ENCODE data around the gene DNAJC11.
"Not testable (repeated sequence)": the region's sequence is repeated elsewhere in the genome, so short reads cannot be mapped to it uniquely, and the experiment has no call there.

The DNAJC11 gene

DNA sequence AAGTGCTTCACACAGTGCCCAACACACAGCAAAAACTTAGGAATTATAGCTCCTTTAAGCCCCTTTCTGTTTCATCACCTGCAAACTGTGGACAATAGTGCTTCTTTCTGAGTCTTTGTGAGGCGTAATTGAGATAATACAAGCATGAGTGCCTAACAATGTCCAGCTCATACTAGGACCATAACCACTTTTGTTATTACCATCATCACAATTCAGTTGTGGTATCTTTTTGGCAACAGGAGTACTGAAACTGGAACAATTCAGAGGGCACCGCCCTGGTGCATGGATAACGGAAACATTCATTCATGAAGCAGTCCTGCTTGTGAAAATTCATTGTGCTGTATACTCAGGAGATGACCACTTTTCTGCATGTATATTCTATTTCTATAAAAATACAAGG, 18.2 kb downstream of the DNAJC11 start:
- no peak overlapping the region for H3K27ac Mint-ChIP-seq
- no peak overlapping the region for H3K4me3 Mint-ChIP-seq
- no peaks in the 10 kb centered on the region for H3K9me3 Mint-ChIP-seq
- CTCF ChIA-PET: no interaction called here
- H3K27me3 Mint-ChIP-seq: no peaks in the 10 kb centered on the region
- H3K36me3 Mint-ChIP-seq: peaks cover 14% of the 10 kb centered on the region
- no peak for DNase-seq
- H3K4me1 Mint-ChIP-seq: peaks cover 1% of the 10 kb centered on the region

DNA sequence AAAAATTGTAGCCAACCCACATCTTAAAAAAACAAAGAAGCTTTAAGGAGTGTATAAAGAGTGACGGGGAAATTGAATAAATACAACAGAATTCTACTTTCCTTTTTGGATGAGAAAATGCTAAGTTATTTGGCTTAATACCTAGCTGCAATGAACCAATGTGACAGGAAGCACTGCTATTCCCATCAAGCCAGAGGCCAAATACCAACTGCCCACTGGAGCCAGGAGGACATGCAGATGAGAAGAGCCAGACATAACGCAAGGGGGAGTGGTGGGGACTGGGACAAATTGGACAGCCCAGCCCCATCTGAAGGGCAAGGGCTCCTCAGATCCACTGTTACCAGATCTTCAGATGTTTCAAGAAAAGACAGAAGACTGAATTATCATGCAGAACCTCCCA, 25.7 kb downstream of the DNAJC11 start:
- DNase-seq: no peak
- Mint-ChIP-seq H3K4me3 (no peak overlapping the region), H3K27ac (no peak overlapping the region), H3K27me3 (no peaks in the 10 kb centered on the region), H3K4me1 (no peaks in the 10 kb centered on the region), H3K9me3 (no peaks in the 10 kb centered on the region), H3K36me3 (peaks cover 34% of the 10 kb centered on the region)
- CTCF ChIA-PET: no interaction called here

DNA sequence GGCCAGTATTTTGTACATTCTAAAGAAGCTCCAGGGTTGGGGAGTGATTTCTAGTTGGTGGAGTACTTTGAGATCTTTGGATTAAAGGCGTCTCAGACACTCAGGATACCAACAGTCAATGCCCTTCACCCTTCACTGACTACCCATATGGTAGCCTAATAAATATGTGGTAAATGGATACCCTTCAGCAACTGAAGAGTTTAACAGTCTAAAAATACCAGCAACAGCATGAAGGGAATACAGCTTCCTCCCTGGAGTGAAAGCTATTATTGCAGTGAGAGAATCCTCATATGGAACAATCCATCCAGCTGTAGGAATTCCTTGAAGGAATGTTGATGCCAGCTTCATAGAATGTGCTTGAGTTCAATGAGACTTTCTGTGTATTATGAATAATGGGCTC, 26.8 kb downstream of the DNAJC11 start:
- H3K27ac Mint-ChIP-seq: no peak overlapping the region
- no peak for DNase-seq
- no peaks in the 10 kb centered on the region for H3K9me3 Mint-ChIP-seq
- H3K4me3 Mint-ChIP-seq: no peak overlapping the region
- CTCF ChIA-PET: interaction anchor here (0.7 to 1.1 kb wide), 2 partner anchors 27 to 129 kb away, joined by 3 to 4 read pairs; partner anchors contain the start of gene DNAJC11
- no peaks in the 10 kb centered on the region for H3K27me3 Mint-ChIP-seq
- peaks cover 30% of the 10 kb centered on the region for H3K36me3 Mint-ChIP-seq
- no peaks in the 10 kb centered on the region for H3K4me1 Mint-ChIP-seq

DNA sequence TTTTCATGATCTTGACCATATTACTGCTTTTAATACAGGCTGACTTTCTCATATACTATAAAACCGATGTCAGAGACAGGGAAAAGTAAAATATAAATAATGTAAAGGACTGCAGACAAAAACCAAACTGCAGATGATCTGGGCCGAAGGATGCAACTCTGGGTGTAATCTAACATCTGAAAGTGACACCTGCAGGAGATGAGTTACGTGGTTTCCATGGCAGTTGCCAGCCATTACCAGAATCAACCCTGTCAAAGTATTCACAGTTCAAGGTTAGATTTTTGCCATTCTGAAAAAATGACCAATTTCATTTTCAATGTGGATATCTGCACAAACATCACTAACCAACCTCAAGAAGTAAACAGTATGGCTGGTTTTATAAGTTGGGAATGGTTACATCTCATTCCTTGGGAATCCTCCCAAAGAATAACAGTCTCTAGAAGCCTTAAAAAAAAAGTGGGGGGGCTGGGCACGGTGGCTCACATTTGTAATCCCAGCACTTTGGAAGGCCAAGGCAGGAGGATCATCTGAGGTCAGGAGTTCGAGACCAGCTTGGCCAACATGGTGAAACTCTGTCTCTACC, 27.7 kb downstream of the DNAJC11 start:
- no peak for DNase-seq

DNA sequence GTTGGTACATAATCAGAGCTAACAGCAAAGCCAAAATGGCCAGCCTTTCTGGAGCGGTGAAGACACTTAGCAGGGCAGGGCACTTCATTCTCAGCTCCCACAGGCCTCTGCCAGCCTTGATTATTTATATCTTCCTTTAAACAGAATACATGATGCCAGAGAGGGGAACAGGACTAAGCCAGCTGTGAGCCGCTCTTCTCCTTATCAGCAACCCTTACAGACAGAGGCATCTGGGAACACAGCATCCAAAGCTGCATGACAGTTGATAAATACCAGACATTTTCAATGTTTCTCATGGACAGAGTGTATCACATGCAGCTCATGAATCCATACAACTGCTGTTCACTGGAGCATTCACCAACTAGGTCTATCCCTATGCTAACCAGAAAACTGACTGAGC, 29.1 kb downstream of the DNAJC11 start:
- Mint-ChIP-seq H3K36me3 (peaks cover 21% of the 10 kb centered on the region), H3K4me3 (no peak overlapping the region)

More for the DNA sequence above, 27.7 kb downstream of the DNAJC11 start:
- H3K4me3 Mint-ChIP-seq: no peak overlapping the region
- H3K4me1 Mint-ChIP-seq: no peaks in the 10 kb centered on the region
- H3K27ac Mint-ChIP-seq: no peak overlapping the region
- no peaks in the 10 kb centered on the region for H3K27me3 Mint-ChIP-seq
- peaks cover 25% of the 10 kb centered on the region for H3K36me3 Mint-ChIP-seq
- CTCF ChIA-PET: no interaction called here
- H3K9me3 Mint-ChIP-seq: no peaks in the 10 kb centered on the region

DNA sequence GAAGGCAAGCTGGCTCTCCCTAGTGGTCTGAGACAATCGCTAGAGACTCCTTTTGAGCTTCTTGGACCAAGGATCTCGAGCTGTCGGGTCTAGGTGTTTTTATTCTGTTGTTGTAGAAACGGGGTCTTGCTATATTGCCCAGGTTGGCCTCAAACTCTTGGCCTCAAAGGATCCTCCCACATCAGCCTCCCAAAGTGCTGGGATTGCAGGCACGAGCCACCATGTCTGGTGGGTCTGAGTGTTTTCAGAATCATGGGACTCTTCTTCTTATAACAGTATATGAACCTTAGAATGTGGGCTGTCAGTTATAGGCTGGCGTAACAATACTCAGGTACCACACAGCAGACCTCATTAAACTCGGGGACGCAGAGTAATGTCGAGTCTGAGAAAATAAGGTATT, 33.1 kb downstream of the DNAJC11 start:
- H3K27me3 Mint-ChIP-seq: no peaks in the 10 kb centered on the region
- no peak for DNase-seq
- no peak overlapping the region for H3K27ac Mint-ChIP-seq
- H3K4me1 Mint-ChIP-seq: no peaks in the 10 kb centered on the region
- H3K36me3 Mint-ChIP-seq: peaks cover 15% of the 10 kb centered on the region
- H3K9me3 Mint-ChIP-seq: no peaks in the 10 kb centered on the region
- H3K4me3 Mint-ChIP-seq: no peak overlapping the region
- CTCF ChIA-PET: interaction anchor here (1.9 kb wide), 1 partner anchor 22 kb away, joined by 5 read pairs; no protein-coding TSS in a partner anchor

More for the DNA sequence above, 29.1 kb downstream of the DNAJC11 start:
- H3K27me3 Mint-ChIP-seq: no peaks in the 10 kb centered on the region
- H3K27ac Mint-ChIP-seq: no peak overlapping the region
- no peaks in the 10 kb centered on the region for H3K9me3 Mint-ChIP-seq
- no peak for DNase-seq
- no peaks in the 10 kb centered on the region for H3K4me1 Mint-ChIP-seq
- CTCF ChIA-PET: no interaction called here

DNA sequence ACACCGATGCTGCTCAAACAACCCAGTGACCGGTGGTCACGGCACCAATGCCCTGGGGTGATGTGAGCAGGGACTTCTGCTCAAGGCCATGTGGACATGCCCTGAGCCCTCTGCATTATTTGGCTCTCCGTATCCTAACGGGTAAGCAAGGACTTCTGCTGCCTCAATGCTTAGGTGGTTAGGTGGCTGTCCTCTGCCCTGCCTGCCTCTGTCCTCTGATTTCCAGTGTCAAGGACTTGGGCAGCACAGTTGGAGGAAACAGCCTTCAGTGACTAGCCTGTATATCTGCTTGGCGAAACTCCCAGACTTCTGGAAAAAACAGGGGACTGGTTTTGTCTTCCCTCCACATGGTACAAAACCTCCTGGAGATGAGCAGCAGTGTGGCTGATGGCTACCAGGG, 34.5 kb downstream of the DNAJC11 start:
- CTCF ChIA-PET: no interaction called here
- H3K4me3 Mint-ChIP-seq: no peak overlapping the region
- peaks cover 19% of the 10 kb centered on the region for H3K36me3 Mint-ChIP-seq
- no peak overlapping the region for H3K27ac Mint-ChIP-seq
- H3K4me1 Mint-ChIP-seq: no peaks in the 10 kb centered on the region
- no peaks in the 10 kb centered on the region for H3K9me3 Mint-ChIP-seq
- no peaks in the 10 kb centered on the region for H3K27me3 Mint-ChIP-seq
- no peak for DNase-seq

DNA sequence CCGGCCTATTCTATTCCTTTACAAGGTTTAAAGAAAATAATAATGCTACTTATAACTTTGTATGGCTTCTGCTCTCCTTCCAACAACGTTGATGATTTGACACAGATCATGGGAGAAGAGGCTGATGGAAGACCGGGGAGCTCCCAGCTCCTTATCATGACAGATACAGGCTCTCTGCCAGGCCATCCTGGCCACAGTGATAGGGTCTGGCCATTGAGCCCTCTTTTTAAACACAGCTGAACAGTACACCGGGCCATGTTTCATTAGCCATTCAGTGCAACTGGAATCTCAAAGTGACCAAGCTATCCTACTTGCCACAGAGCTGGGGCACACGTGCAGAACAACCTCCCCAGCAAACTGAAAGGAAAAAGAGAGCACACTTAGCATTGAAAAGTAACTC, 34.9 kb downstream of the DNAJC11 start:
- no peaks in the 10 kb centered on the region for H3K27me3 Mint-ChIP-seq
- CTCF ChIA-PET: no interaction called here
- H3K9me3 Mint-ChIP-seq: no peaks in the 10 kb centered on the region
- no peaks in the 10 kb centered on the region for H3K4me1 Mint-ChIP-seq
- no peak for DNase-seq
- H3K4me3 Mint-ChIP-seq: no peak overlapping the region
- H3K27ac Mint-ChIP-seq: no peak overlapping the region
- peaks cover 17% of the 10 kb centered on the region for H3K36me3 Mint-ChIP-seq

DNA sequence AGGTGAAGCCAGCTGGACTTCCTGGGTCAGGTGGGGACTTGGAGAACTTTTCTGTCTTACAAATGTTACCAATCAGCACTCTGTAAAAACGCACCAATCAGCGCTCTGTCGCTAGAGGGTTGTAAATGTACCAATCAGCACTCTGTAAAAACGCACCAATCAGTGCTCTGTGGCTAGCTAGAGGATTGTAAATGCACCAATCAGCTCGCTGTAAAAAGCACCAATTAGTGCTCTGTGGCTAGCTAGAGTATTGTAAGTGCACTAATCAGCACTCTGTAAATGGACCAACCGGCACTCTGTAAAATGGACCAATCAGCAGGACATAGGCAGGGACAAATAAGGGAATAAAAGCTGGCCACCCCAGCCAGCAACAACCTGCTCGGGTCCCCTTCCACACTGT, 39.1 kb downstream of the DNAJC11 start:
- CTCF ChIA-PET: interaction anchor here (0.6 to 1.3 kb wide), 2 partner anchors 12 to 16 kb away, joined by 3 read pairs; no protein-coding TSS in a partner anchor
- H3K36me3 Mint-ChIP-seq: peaks cover 11% of the 10 kb centered on the region
- H3K4me1 Mint-ChIP-seq, H3K27ac Mint-ChIP-seq, H3K27me3 Mint-ChIP-seq, DNase-seq, H3K9me3 Mint-ChIP-seq, H3K4me3 Mint-ChIP-seq: not testable (repeated sequence)

DNA sequence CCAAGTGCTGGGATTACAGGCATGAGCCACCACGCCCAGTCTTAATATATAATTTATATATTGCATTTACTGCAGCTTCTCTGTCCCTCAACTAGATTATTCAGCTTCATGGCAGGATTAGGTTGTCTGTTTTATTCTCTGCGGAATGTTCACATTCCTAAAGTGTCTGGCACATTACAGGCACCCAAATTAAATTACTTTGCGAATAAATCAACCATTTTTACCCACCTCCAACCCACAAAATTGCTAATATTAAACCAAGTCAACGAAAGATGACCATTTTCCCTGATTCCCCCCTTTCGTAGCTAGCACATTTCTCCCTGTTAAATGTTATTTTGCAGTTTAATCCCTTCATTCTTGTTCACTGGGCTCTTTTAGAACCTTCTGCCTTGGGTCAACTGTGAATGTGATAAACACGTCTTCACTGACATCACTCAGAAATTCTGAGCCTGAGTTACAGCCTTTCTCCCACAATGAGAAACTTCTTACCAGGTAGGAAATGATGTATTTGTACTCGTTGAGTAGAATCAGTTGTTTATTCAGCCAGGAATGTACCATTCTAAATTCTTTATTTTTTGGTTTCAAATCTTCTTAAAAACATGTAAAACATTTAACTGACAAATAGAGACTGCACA, 41.1 kb downstream of the DNAJC11 start:
- no peak for DNase-seq
- Mint-ChIP-seq H3K27ac (no peak overlapping the region), H3K4me3 (no peak overlapping the region), H3K9me3 (no peaks in the 10 kb centered on the region), H3K36me3 (peaks cover 9% of the 10 kb centered on the region), H3K4me1 (peaks cover 6% of the 10 kb centered on the region), H3K27me3 (no peaks in the 10 kb centered on the region)
- CTCF ChIA-PET: no interaction called here

DNA sequence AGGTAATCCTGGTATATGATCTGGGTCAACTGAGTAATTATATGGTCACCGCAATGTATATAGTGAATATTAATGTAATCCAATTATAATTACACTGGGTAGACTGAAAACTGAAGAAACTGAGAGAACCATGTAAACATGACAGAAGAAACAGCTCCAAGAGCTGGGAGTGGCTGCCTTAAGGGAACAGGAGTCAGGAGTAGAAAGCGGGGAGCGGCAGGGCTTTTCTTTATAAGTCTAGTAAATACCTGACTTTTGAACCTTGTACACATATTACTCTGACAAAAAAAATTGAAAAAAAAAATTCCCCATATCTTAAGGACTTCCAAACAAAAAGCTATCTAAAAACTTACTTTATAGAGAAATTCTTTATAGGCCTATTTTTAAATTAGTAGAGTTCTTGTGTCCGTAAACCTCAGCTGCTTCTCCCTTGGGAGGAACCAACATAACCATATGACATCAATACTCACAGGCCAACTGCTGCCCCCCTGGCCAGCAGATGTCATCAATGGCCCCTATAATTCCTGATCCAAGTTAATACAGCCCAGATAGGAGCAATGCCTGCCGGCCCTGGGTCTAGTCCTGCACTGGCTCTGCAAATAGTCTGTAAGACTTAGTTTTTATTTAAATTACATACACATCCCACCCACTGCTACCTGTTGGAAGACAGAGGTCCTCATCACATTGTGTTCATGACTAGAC, 43.1 kb downstream of the DNAJC11 start:
- CTCF ChIA-PET: interaction anchor here (1.2 kb wide), 1 partner anchor 11 kb away, joined by 3 read pairs; no protein-coding TSS in a partner anchor
- Mint-ChIP-seq H3K9me3 (no peaks in the 10 kb centered on the region), H3K27me3 (no peaks in the 10 kb centered on the region), H3K4me3 (no peak overlapping the region), H3K27ac (no peak overlapping the region), H3K36me3 (peaks cover 7% of the 10 kb centered on the region), H3K4me1 (peaks cover 6% of the 10 kb centered on the region)
- DNase-seq: no peak

DNA sequence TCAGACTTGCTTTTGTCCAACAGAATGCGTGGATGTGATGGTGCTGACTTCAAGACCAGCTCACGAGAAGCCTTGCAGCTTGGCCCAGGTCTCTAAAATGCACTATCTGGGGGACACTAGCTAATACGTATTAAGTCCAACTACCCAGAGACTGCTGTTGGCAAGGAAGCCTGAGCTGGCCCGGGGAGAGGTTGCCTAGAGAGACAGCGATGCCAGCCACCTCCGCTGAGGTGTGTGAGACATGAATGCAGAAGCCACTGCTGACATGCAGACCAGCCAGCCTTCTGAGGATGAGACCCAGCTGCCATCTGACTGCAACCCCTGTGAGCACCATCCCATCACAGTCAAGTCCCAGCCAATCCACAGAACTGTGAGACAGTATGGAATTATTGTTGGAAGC, 44.5 kb downstream of the DNAJC11 start:
- H3K27ac Mint-ChIP-seq: no peak overlapping the region
- peaks cover 6% of the 10 kb centered on the region for H3K36me3 Mint-ChIP-seq
- CTCF ChIA-PET: interaction anchor here (1.2 kb wide), 1 partner anchor 11 kb away, joined by 3 read pairs; no protein-coding TSS in a partner anchor
- no peaks in the 10 kb centered on the region for H3K9me3 Mint-ChIP-seq
- H3K4me1 Mint-ChIP-seq: peaks cover 6% of the 10 kb centered on the region
- no peak for DNase-seq
- no peak overlapping the region for H3K4me3 Mint-ChIP-seq
- H3K27me3 Mint-ChIP-seq: no peaks in the 10 kb centered on the region

DNA sequence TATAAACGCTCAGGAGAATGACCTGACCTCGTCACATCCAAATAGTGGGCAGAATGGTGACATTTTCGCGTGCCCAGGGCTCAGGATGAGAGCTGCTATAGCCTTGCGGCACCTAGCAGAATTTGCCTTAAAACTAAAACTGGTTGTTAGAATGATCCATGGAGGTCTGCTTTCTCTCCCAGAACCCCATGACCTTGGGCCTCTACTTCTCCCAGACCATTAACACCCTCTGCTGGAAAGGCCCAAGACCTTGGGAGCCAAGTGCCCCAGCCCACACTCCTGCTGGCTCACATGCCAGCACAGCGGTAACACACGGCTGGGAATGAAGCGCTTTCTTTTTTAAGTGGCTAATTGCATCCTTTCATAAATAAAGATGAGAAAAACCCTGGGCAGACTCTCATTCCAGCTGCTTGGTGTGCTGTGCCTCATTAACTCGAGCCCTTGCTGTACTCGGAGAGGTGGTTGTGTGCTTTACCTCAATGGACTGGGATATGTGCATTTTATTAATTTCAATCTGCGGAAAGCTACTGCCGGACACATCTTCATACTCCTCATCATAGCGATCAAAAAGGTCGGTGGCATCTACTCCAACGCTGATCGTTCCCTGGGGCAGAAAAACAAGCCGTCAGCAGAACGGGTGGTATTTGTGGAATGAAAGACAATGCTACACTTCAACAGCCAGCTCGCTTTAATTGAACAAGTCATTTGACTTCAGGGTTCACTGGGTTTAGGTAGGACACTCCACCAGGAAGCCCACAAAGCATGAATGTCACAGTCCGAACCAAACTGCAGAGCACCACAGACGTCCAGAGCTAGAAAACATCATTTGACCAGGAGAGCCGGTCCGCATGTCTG, 48.0 kb downstream of the DNAJC11 start:
- Mint-ChIP-seq H3K27me3 (no peaks in the 10 kb centered on the region), H3K4me3 (no peak overlapping the region), H3K36me3 (peaks cover 6% of the 10 kb centered on the region), H3K27ac (no peak overlapping the region), H3K9me3 (no peaks in the 10 kb centered on the region), H3K4me1 (peaks cover 6% of the 10 kb centered on the region)
- no peak for DNase-seq
- CTCF ChIA-PET: interaction anchor here (1.0 to 1.3 kb wide), 3 partner anchors 8 to 17 kb away, joined by 3 read pairs; no protein-coding TSS in a partner anchor

DNA sequence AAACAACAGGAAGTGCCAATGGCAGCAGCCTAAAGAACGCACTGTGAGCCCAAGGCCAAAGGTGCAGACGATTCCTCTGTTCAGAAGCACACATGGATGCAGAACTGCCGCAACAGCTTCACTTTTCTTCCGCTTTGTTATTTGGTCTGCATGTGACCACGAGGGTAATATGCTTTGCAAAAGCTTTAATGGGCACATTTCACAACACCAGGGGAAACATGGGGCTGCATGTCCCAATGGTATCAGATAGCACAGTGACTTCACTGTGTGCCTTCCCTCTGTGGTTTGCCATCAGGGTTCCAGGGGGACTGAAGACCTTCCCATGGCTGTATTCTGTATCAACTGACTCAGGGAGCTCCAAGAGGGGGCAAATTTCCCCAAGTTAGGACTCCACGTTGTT, 48.6 kb downstream of the DNAJC11 start:
- H3K9me3 Mint-ChIP-seq: no peaks in the 10 kb centered on the region
- DNase-seq: no peak
- no peak overlapping the region for H3K4me3 Mint-ChIP-seq
- H3K4me1 Mint-ChIP-seq: peaks cover 6% of the 10 kb centered on the region
- CTCF ChIA-PET: interaction anchor here (1.0 kb wide), 1 partner anchor 9 kb away, joined by 3 read pairs; no protein-coding TSS in a partner anchor
- peaks cover 6% of the 10 kb centered on the region for H3K36me3 Mint-ChIP-seq
- H3K27me3 Mint-ChIP-seq: no peaks in the 10 kb centered on the region
- H3K27ac Mint-ChIP-seq: no peak overlapping the region
